ENCODE measurements around the gene PGF.

Gene PGF

GRCh38 chr14:74977901-74978385 lies 22.5 kb upstream of the PGF start:
- DNase-seq = no peak

DNA sequence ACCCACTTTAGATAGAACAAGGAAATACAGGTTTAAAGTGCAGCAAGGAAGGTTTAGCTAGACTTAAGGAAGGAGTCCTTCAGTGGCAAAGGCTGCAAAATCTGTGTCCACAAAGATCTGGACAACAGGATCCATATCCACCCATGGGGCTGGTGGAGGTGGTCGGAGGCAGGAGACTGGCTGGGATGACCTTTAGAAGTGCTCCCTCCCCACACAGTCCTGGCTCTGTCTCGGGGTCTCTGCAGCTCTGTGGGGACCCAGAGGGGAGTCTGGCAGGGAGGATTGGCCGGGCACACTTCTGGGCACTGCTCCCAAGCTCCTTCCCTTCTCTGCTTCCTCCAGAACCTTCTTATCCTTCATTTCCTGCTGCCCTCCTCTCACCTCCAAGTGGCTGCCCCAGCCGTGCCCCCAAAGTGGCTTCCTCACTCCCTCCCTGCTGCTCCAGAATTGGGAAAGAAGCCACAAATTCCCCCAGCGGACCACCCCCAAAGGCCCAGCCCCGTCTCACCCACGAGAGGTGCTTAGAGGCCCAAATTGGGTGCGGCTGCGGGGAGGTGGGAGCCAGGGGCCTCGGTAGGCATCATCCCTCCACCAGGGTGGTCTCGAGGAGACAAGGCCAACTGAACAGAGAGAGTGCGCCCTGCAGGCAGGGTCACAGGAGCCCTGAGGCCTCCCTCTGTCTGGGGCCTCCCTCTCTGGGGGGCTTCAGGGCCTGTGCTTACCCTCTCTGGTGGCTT lies 21.9 kb upstream of the PGF start:
- no peak for DNase-seq

GRCh38 chr14:74976264-74977113 lies 21.1 kb upstream of the PGF start:
- DNase-seq = no peak

- no peak for DNase-seq
These were observed 19.8 kb upstream of the PGF start for GRCh38 chr14:74975059-74975810.

DNA sequence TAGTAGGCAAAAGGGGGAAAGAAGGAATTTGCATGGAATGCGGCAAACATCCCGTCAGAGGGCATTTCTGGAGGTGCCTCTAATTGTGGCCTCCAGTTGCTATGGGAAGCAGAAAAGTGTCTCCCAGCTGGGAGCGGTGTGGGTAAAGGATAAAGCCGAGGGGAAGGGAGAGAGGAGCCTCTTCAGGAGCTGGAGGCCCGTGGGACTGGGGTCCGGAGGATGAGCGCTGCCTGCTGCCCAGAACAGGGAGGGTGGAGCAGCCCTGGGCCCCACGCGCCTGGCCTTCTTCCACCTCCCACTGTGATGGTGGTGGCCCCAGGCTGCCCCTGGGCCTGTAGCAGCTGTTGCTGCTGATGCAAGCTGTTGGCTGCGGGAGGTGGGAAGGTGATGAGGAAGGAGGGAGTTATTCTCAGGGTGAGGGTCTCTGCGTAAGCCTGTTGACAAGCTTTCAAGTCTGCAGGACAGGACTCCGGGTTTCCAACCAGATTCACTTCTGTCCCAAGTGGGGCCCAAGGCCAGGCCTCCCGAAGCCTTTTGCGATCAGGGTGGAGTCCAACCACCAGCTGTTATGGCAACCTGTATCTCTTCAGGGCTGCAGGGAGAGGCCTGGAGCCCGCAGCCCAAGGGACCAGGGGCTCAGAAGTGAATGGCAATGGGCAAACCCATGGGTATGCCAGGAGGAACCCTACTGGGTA lies 19.1 kb upstream of the PGF start:
- DNase-seq = no peak

DNA sequence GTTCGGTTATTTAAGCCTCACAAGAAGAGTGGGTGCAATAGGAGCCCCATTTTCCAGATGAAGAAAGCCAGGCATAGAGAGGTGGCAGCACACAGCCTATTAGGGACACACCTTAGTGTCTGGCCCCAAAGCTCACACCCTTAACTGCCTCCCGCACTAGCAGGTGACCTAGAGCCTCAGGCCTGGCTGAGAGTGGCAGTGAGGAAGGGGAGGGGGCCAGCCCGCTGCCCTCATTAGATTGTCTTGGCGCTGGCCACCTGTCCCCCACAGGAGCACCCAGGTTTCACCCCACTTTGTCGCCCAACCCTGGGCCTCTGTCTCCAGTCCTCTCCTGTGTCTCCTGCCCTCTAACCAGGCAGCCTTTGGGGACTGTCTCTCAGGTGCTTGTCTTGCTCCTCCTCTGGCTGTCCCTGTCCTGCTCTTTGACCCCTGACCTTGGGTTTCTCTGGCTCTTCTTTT lies 18.5 kb upstream of the PGF start:
- no peak for DNase-seq

- DNase-seq = no peak
These were observed 17.7 kb upstream of the PGF start for GRCh38 chr14:74973003-74973653.

- DNase-seq = no peak
These were observed 13.4 kb upstream of the PGF start for GRCh38 chr14:74968811-74969210.

DNA sequence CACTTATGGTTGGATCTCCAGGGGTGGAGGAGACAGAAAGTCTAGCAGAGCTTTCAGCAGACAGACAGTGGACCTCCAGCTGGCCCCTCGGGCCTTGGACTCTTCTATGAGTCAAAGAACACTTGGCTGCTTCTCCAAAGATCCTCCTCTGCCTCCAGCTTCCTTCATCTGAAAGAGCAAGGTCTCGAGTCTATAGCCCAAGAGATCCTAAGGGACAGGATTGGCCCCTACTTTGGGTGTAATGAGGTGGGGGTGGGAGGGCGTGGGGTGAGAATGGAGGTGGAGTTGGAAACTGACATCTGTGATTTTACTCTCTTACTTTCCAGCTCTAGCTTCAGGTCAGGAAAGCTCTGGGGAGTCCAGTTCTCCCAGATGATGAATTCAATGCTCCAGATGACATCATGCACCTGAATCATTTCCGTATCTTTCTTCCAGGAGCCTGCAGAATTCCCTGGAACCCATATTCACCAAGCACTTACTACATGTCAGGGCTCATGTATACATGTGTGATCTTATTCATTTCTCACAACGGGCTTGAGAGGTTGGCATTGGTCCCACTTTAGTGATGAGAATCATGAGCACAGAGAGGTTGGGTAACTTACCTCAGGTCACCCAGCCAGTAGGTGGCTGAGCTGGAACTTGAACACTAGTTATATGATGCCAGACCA lies 10.2 kb upstream of the PGF start:
- DNase-seq = no peak

DNA sequence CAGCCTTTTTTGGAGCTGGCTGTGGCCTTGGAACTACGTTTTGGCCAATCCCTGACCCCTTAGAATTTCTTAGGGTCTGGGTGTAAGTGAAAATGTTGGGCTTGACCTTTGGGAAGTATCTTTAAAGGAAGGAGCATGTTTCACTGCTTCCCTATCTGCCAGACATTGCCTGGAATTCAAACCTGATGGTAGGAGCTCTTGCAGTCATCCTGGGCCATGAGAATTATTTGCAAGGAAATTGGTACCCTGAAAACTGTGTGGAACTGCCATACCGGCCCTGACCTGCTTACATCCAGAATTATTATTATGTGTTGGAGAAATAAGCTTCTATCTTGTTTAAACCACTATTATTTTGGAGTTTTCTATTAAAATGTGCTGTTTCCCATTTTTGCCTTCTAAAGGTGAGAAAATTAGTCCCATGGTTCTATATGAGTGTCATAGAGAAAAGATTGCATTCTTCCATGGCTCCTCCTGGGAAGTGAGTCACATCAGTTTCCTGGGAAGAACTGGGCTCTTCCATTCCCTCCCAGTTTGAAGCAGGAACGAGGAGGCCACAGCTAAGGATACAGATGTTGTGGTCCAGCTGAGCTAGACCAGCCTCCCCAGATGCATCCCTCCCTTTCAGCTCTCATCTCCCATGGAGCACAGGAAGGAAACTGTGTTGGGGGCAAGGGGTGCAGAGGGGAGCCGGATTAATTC lies 9.5 kb upstream of the PGF start:
- DNase-seq = no peak

DNA sequence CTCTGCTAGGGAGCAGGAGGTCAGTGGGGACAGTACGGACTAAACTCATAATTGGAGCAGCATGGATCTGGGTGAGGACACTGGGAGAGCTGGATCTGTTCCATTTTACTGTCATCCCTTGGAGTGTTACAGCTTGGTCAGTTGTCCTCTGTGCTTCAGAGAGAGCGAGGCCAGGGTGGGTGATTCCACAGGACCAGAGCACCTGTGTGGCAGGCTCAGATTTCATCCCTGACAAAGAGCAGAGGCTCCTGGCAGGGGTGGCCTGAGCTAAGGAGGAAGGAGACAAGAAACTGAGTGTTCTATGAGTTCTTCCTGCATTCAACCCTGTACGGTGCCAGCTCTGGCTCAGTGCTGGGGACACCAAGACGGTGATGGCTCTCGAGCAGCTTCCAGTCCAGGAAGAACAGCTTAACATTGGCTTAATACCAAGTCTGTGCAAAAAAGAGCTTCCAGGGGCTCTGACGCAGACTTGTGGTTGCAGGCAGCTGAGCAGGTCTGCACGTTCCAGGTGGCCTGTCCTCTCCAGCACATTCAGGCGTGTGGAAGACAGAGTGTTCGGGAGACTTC lies 8.4 kb upstream of the PGF start:
- DNase-seq = no peak

GRCh38 chr14:74963178-74963704 lies 7.8 kb upstream of the PGF start:
- DNase-seq = no peak

DNA sequence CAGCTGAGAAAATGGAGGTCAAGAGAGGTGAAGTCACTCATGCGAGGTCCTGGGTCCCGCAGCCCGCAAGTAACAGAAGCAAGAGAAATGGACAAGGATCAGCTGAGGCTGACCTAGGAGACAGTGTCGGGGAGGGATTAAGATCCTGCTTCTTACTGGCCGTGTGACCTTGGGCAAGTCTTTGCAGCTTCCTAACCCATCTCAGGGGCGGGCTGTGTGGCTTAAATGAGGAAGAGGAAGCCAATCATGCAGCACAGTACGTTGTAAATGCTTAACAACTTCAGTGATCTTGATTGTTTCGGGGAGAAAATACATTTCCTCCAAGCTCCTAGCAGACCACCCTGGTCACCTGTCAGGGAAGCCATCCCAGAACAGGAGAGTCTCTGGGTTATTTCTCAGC lies 7.1 kb upstream of the PGF start:
- DNase-seq = no peak

- no peak for DNase-seq
These were observed 6.6 kb upstream of the PGF start for GRCh38 chr14:74962046-74962445.

GRCh38 chr14:74961238-74961911 lies 6.0 kb upstream of the PGF start:
- DNase-seq = no peak

GRCh38 chr14:74960736-74961135 lies 5.3 kb upstream of the PGF start:
- DNase-seq = no peak

DNA sequence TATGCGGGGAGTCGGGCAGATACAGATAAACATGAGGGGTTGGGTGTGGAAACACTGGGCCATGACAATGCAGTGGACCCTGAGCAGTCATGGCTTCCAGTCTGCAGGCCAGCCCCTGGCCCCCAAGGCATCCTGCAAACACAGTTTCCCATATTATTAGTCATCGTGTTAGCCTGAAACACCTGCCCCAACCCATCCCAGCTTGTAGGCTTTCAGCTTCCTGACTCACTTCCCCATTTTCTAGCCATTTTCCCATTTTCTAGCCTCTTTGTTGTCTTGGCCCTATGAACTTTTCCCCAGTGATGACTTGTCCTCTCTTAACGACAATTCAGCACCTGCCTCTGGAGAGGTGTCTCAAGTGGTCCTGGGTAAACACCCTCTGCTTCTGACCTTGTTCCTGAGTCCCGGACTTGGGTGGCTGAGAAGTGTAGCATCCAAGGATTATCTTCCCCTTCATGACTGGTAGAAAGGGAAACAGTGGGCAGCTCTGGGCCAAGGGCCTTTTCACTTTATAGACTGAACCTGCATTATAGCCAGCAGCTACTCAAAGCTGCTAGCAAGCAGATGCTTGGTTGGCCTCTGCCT lies 4.3 kb upstream of the PGF start:
- DNase-seq = no peak

DNA sequence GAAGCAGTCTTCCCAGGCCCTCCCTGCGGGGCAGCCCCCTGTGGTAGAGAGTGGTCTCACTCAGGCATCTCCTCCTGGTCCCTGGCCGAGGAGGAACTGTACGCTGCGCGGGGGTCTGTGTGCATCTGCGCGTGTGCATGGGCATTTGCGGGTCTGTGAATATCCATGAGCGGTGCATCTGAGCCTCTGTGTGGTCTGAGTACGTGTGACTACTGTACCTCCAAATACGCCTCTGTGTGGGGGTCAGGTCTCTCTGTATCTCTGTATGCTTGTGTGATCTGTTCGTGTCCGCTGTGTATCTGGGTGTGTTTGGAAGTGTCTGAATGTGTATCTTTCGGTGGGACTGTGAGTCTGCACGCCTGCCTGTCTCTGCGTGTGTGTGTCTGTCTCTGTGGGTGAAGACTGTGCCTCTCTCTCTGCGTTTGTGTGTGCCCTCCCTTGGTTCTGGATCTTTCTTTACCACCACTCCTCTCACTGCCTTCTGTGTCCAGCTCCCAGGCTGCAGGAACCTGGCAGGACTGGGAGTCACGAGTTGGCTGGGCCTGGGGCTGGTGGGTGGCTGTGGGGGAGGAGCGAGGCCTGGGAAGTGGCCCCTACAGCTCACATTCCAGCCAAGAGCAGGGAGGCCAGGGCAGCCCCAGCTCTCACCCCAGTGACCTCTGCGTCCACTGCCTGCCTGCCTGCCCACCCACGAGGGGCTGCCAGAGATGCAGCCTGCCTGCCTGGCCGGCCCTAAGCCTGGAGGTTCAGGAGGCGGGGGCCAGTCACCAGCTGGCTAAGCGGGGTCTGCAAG lies 1.1 kb upstream of the PGF start:
- no peak for DNase-seq

DNA sequence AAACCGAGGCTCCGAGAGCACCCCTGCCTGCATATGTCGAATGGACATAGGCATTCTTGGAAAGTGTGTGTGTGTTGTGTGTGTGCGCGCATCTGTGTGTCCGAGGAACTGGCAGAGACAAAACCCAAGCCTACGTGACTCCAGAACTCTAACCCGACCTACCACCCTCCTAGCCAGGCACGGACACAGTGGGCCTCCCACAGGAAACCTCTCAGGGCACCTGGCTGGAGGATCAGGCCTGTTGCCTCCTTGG lies 556 bp upstream of the PGF start:
- no peak for DNase-seq

Data from activated CD4-positive, alpha-beta T cell treated with anti-CD3 and anti-CD28 coated beads, Interleukin-2, amount 50 U/mL, for 1 hour (primary cell).